GM10266 (cell line): ENCODE results near the gene NPNT.

Experiments
- DNase-seq: peaks from one replicate; pipeline ENCODE4 v3.0.0; 2012; ENCODE audit errors: extremely low spot score
- CTCF ChIP-seq: IDR thresholded peaks from 2 replicates; pipeline ENCODE4 v1.5.1; 2012; ENCODE audit warnings: mild to moderate bottlenecking, low read depth; ENCODE audit not compliant: control insufficient read depth, insufficient read depth; ENCODE audit errors: missing control alignments

NPNT gene

GRCh38 chr4:105979506-105979905, 84.2 kb downstream of the NPNT start:
- DNase-seq = no peak
- no peak for TF ChIP-seq CTCF

GRCh38 chr4:105988671-105989070, 93.4 kb downstream of the NPNT start:
- no peak for TF ChIP-seq CTCF
- DNase-seq = no peak

GRCh38 chr4:105989485-105990242, 94.4 kb downstream of the NPNT start:
- TF ChIP-seq CTCF = no peak
- DNase-seq = no peak

DNA sequence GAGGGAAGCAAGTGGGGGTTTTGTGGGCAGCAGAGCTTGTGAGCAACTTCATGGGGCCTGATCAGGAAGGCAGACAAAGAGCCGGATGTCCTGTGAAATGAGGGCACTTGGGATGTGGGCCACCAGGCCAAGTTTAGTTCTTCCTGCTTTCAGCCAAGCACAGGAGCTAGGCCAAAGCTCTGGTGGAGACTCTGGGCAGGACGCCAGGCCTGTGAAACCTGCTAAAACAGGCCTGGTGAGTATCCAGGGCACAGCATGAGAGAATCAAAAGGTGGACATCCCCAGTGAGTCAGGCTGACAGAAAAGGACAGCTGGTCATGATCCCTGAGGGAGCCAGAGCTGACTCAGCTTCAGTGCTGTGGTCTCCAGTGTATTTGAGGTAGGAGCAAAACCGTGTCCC, 95.7 kb downstream of the NPNT start:
- DNase-seq = no peak
- TF ChIP-seq CTCF = no peak

- no peak for TF ChIP-seq CTCF
- no peak for DNase-seq
These were observed 96.5 kb downstream of the NPNT start for GRCh38 chr4:105991726-105992125.

DNA sequence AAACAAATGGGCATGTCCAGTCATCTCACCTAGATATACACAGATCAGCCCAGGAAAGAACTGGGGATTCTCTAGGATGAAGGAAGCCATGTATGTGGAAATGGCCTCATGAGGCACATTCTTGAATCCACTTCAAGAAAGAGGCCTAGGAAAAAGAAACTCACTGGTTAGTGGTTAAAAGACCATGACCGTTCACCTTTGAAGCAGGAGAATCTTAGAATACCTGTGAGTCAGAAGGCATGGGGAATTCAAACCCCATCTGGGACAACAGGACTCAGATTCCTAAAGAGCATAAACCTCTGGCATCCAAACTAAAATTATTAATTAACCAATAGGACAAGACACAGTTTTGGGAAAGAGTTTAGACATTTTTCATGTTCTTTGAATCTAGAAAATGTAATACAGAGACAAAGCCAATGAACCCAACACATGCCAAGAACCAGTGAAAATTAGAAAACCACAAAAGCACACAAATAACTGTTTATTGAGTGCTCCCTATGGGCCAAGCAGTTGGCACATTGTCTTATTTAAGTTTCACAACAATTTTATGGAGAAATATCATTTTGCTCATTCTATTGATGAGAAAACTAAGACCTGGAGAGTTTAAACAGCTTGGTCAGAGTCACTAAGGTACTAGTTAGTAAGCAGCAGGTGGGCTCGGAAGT, 97.5 kb downstream of the NPNT start:
- TF ChIP-seq CTCF = no peak
- no peak for DNase-seq

DNA sequence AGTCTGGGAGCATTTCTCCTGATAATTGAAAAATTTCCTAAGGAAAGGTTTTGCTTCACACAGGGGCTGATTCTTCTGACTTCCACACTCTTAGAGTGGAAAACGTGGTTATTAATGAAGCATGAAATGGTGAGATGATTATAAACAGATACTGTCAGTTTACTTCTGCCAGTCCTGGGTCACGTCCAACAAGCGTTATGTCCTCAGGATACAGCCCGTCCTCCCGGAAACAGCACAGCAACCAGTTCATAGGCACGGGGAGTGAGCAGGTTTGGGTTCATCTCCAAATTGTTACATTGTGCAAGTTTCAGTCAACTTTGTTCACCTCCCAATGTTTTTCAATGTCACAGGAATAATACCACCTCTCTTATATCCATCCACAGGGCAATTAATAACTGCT, 98.8 kb downstream of the NPNT start:
- TF ChIP-seq CTCF = no peak
- no peak for DNase-seq
